Endothelial cell (in vitro differentiated cells): ENCODE data around the gene SP2. TPM values are rescaled to one million over a fixed set of nuclear protein-coding genes. Genes with fewer than 3 reads are reported as not detected.

ENCODE experiments used
- DNase-seq: peaks from one replicate; pipeline ENCODE4 v3.0.0; 2021; ENCODE audit warnings: low spot score
- H3K27ac Mint-ChIP-seq: one replicate; pipeline ENCODE4 v1.8.0; 2021; ENCODE audit warnings: mixed read lengths, inconsistent platforms; ENCODE audit not compliant: unreplicated experiment
- H3K27me3 Mint-ChIP-seq: one replicate; pipeline ENCODE4 v1.8.0; 2021; ENCODE audit warnings: mild to moderate bottlenecking, moderate library complexity, mixed read lengths, inconsistent platforms; ENCODE audit not compliant: unreplicated experiment
- H3K36me3 Mint-ChIP-seq: one replicate; pipeline ENCODE4 v1.8.0; 2021; ENCODE audit warnings: mild to moderate bottlenecking, low read depth, mixed read lengths, inconsistent platforms; ENCODE audit not compliant: unreplicated experiment
- H3K4me1 Mint-ChIP-seq: one replicate; pipeline ENCODE4 v1.8.0; 2021; ENCODE audit warnings: mild to moderate bottlenecking, mixed read lengths, inconsistent platforms; ENCODE audit not compliant: unreplicated experiment
- H3K4me3 Mint-ChIP-seq: one replicate; pipeline ENCODE4 v1.8.0; 2021; ENCODE audit warnings: mild to moderate bottlenecking, mixed read lengths, inconsistent platforms; ENCODE audit not compliant: unreplicated experiment
- H3K9me3 Mint-ChIP-seq: one replicate; pipeline ENCODE4 v1.8.0; 2021; ENCODE audit warnings: mixed read lengths, inconsistent platforms; ENCODE audit not compliant: unreplicated experiment
- CTCF ChIP-seq: fragments of 200-600 bp; sonication (generic); IDR thresholded peaks from one replicate; pipeline ENCODE4 v1.5.0; 2021; ENCODE audit warnings: antibody characterized with exemption; ENCODE audit not compliant: unreplicated experiment
- total RNA-seq: library from RNA; stranded (reverse); fragmentation: NEBNext Ultra II Directional; extraction: Animal tissue kit (Norgen Biotek cat#: 25700); gene quantifications from one replicate; pipeline ENCODE4 v1.2.1, GENCODE V29; 2021; ENCODE audit not compliant: unreplicated experiment

The SP2 gene
- total RNA-seq, 1 donor from 2014 or later, result 12.4 TPM

DNA sequence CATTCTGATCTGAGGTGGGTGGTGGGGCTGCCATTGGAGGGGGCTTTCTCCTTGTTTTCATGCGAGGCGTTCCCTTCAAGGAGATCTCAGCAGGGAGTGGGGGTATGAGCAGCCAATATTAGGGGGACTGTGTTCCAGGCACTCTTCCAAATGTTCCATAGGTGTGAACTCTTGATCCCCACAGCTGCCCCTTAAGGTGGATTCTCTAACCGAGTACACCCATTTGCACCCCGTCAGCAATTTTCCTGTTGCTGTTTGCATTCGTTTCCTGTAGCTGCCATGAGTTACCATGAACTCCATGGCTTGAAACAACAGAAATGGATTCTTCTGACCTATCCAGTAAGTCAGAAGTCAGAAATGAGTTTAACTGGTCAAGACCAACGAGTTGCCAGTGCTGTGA, 65.4 kb downstream of the SP2 start:
- Mint-ChIP-seq H3K4me3 (no peak overlapping the region), H3K4me1 (no peaks in the 10 kb centered on the region), H3K27ac (no peak overlapping the region), H3K36me3 (peaks cover 6% of the 10 kb centered on the region), H3K27me3 (peaks cover 10% of the 10 kb centered on the region), H3K9me3 (no peaks in the 10 kb centered on the region)
- TF ChIP-seq CTCF, result no peak
- no peak for DNase-seq

- Mint-ChIP-seq H3K4me1 (no peaks in the 10 kb centered on the region), H3K27ac (no peak overlapping the region), H3K36me3 (peaks cover 6% of the 10 kb centered on the region), H3K27me3 (peaks cover 10% of the 10 kb centered on the region), H3K9me3 (no peaks in the 10 kb centered on the region), H3K4me3 (no peak overlapping the region)
- DNase-seq, result no peak
- no peak for TF ChIP-seq CTCF
These were observed 66.9 kb downstream of the SP2 start for GRCh38 chr17:47962901-47963300.

- TF ChIP-seq CTCF, result no peak
- DNase-seq, result no peak
- Mint-ChIP-seq H3K4me1 (peaks cover 3% of the 10 kb centered on the region), H3K27me3 (peaks cover 9% of the 10 kb centered on the region), H3K9me3 (no peaks in the 10 kb centered on the region), H3K27ac (no peak overlapping the region), H3K36me3 (peaks cover 6% of the 10 kb centered on the region), H3K4me3 (no peak overlapping the region)
These were observed 68.8 kb downstream of the SP2 start for GRCh38 chr17:47964856-47965255.

- Mint-ChIP-seq H3K9me3 (no peaks in the 10 kb centered on the region), H3K4me3 (no peak overlapping the region), H3K27ac (no peak overlapping the region), H3K27me3 (peaks cover 13% of the 10 kb centered on the region), H3K36me3 (peaks cover 8% of the 10 kb centered on the region), H3K4me1 (peaks cover 10% of the 10 kb centered on the region)
- TF ChIP-seq CTCF, result no peak
- no peak for DNase-seq
These were observed 70.1 kb downstream of the SP2 start for GRCh38 chr17:47966079-47966519.

DNA sequence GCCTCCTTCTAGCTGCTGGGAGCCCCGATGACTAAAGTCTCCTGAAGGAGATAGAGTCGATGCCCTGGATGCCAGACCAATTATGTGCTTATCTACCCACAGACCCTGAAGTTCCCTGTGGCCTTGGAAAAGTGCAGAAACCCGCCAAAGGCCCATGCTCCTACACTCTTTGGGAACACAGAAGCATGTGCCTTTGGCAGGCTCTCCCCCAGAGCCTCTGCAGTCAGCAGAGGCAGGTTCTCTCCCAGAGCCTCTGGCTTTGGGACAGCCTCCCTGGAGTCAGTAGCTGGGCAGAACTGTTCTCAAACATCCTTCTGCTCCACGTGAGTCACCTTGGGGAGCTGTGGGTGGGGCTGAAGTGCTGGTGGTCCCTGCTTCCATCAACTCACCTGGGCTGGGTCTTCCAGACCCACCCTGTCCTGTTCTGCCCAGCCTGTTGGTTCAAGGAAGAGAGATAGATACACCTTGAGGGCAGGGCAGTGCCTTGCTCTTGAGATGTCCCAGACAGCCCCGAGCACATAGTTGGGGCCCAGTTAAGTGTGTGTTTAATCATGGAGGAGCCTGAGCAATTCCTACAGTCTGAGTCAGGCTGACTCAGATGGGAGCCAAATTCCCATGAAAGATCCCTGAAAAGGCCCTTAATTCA, 71.7 kb downstream of the SP2 start:
- no peak overlapping the region for H3K4me3 Mint-ChIP-seq
- no peaks in the 10 kb centered on the region for H3K9me3 Mint-ChIP-seq
- H3K27me3 Mint-ChIP-seq, result peaks cover 14% of the 10 kb centered on the region
- peaks cover 8% of the 10 kb centered on the region for H3K36me3 Mint-ChIP-seq
- TF ChIP-seq CTCF, result no peak
- H3K27ac Mint-ChIP-seq, result no peak overlapping the region
- H3K4me1 Mint-ChIP-seq, result peaks cover 15% of the 10 kb centered on the region
- DNase-seq, result no peak
